HG03558 (cell line): ENCODE data around the gene PSMB11.

ENCODE experiments used
- ATAC-seq: cut with Tn5 transposase; IDR thresholded peaks from one replicate; pipeline ENCODE4 v1.9.1; 2021; ENCODE audit warnings: moderate number of reproducible peaks; ENCODE audit not compliant: unreplicated experiment; ENCODE audit errors: extremely low read depth

The PSMB11 gene

DNA sequence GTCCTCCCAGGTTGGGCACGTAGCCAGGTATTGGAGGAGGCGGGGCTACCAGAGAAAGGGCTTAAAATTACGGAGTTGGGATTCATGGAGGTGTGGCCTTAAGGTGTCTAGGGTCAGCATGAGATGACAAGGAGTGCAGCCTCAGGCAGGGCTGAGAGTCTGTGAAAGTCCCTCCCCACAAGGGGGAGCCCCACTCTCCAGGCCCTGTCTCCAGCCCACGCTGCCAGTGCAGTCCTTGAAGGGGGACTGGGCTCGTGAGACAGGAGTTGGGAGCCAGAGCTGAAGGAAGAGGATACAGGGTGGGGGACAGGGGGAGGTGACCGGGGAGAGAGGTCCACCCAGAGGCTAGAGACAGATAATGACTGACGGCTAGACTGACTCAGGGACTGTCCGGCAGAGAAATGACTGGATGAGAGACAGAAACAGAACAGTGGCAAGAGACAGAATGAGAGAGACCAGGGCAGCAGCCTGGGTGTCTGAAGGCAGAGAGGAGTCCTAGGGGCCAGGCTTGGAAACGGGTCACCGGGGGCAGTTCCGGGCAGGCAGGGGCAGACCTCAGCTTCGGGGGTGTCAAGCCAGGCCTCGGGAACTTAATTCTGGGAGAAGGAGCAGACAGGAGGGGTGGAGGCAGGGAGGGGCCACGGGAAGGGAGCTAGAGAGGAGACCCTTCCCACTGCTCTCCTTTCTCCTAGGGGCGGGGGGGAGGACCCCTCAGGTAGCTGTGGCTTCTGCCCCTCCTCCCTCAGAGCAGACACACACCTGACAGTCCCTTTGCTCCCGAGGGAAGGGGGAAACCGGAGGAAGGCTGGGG, 14.3 kb downstream of the PSMB11 start:
- no peak for ATAC-seq

DNA sequence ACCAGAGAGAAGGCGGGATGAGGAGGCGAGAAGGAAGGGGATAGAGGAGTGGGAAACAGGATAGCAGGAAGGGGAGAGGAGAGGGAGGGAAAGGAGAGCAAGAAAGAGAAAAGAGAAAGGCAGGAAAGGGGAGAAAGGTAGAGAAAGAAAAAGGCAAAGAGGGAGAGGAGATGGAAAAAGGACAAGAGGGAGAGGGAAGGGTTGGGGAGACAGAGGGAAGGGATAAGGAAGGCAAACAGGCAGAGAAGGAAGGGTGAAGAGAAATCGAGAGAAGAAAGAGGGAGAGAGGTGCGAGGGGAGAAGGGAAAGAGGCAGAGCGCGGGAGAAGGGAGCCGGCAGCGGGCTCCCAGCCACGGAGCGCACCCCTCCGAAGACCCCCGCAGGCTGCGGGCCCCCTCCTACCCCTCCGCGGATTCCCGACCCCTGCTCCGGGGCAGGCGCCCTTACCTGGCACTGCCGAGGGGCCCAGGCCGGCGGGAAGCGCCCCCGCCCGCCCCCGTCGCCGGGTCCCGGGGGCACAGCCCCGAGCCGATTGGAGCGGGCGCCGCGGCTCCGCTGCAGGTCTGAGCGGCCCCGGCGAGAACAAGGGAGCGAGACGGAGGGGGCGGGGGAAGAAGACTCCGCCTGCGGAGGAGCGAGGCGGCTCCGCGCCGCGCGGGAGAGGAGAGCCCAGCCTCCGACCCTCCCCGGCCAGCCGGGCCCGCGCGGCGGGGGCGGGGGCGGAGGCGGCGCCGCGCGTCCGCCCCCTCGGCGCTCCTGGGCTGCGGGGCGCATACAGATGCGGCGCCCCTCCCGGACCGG, 15.1 kb downstream of the PSMB11 start, which contains the start of gene CDH24:
Gene CDH24, minus strand, starts transcription at position 565 of the 801 bp plus-strand sequence. CDS start 1,787 bp downstream, outside the sequence.
- no peak for ATAC-seq

DNA sequence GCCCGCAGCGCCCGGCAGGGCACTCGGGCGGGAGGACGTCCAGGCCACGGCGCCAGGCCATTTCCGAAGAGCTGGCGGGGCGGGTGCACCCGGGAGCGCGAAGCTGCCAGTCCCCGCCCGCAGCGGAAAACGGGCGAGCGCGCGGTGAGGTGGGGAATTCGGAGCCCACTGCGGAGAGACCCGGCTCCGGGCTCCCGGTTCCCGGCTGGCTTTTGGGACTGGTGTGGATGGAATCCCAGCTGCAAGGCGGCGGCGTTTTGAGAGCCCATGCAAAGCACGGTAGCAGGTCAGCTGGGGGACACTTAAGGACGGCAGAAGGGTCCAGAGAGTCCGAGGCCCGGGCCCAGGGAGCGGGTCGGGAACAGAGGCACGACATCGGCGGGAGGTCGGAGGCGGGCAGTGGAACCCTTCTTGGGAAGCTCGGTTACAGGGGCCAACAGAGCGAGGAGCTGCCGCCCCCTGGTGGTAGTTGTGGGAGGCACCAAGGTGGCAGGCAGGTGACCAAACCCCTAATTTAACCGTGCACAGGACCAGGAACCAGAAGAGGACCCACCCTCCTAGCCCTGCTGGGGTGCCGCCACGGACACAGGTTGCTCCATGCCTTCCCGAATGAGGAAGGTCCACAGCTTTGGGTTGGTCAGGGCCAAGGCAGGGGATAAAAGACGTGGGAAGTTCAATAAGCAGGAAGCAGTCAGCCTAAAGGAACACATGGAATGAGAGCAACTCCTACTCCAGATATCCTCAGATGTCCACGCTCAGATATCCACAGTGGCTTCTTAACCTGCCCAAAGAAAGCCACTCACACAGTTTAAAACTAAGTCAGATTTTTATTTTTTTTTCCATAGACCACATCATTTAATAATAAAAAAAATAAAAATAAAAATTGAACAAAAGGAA, 16.0 kb downstream of the PSMB11 start:
- no peak for ATAC-seq

DNA sequence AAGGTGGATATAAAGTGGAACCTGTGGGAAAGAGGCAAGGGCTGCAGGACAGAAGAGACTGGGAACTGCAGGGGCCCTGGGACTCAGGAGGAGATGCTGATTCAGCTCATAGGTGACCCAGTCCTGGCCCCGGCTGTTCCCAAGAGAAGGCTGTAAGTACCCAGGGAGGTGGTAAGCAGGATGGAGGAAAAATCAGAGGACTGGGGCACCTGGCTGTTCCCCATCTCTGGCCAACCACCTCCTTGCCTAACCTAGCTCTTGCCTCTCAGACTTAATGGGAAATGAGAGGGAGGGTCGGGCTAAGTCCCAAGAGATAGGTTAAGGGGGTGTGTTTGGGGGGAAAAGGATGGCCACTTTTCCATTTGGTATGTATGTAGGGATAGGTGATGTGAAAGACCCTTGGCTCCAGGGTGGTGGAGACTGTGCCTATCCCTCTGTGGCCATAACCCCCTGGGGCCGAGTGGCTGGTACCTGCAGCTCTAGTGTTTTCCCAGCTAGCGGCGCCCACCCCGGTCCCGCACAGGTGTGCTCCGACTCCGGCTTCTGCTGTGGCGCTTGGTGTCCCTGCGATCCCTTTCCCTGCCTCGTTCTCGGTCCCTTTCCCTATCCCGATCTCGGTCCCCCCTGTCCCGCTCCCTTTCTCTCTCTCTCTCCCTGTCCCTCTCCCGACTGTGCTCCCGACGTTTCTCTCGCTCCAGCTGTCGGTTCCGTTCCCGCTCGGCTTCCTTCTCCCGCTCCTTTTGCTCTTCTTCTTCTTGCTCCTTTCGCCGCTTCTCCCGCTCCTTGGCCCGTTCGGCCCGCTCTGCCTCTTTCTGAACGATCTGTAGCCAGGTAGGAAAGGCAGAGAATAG, 16.9 kb downstream of the PSMB11 start:
- ATAC-seq, result no peak

DNA sequence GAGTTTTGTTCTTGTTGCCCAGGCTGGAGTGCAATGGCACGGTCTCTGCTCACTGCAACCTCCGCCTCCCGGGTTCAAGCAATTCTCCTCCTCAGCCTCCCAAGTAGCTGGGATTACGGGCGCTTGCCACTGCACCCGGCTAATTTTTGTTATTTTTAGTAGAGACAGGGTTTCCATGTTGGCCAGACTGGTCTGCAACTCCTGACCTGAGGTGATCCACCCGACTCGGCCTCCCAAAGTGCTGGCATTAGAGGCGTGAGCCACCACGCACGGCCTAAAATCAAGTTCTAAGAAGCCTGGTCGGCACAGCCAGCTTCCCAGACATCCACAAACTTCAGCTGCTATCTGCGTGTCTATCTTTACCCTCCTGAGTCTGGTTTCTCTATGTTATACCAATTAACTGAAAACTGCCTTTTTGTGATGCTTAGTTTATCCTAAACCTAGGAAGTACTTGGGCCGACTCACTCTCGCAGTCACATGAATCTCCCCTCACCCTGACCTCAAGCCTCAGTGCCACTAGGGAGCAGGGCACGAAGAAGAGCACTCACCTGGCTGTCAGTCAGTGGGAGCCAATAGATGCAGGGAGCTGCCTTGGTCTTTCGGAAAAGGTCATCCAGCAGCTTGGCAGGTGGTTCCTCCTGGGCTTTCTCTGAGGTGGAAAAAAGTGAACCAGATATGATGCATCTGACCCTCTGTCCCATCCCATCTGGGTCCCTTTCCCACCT, 18.7 kb downstream of the PSMB11 start:
- no peak for ATAC-seq

DNA sequence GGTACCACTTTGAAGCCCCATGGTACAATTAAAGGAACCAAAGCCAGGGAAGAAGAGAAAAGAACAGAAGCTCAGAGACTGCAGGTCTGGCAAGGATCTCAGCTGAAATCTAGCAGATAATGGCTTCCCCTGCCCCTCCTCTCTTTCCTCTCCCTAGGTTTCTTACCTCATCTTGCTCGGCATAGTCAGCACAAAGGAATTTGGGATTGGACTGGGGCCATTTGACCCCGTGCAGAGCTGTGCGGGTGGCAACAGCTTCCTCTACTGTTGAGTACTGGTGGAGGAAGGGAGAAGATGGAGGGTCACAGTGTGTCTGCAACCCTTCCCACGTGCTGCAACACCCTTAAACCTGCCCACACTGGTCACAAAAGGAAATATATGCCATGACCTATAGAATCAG, 20.0 kb downstream of the PSMB11 start:
- ATAC-seq, result no peak

DNA sequence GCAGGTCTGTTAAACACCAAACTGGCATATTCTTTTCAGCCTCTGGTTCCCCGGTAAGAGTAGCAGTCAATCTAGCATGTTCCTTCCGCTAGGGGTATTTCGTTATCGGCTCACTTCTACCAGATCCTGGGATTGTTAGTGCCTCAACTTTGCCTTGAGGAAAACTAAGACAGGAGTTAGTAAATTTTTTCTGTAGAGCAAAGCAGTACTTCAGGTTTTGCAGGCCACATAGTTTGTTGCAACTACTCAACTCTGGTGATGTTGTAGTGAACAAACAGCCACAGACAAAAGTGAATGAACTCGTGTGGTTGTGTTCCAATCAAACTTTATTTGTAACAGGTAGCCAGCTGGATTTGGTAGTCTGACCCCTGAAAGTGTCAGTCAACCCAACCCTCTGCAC, 21.6 kb downstream of the PSMB11 start:
- ATAC-seq, result no peak

DNA sequence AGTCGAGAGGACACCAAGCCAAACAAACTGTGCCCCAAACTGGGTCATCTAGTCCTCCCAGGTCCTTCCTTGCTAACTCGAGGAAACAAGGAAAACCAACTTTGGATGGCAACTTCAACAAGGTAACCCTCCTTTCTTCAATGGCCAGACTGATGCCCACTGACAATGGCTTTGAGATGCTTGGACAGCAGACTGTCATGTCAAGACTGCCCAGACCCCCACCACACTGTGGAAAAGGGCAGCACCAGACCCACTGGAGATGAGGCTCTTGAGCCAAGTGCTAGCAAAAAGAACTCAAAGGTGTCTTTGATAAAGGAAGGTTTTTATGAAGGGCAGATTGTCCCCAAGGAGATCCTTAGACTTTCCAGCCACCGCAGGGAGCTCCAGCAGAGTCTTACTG, 24.4 kb downstream of the PSMB11 start:
- ATAC-seq, result no peak

DNA sequence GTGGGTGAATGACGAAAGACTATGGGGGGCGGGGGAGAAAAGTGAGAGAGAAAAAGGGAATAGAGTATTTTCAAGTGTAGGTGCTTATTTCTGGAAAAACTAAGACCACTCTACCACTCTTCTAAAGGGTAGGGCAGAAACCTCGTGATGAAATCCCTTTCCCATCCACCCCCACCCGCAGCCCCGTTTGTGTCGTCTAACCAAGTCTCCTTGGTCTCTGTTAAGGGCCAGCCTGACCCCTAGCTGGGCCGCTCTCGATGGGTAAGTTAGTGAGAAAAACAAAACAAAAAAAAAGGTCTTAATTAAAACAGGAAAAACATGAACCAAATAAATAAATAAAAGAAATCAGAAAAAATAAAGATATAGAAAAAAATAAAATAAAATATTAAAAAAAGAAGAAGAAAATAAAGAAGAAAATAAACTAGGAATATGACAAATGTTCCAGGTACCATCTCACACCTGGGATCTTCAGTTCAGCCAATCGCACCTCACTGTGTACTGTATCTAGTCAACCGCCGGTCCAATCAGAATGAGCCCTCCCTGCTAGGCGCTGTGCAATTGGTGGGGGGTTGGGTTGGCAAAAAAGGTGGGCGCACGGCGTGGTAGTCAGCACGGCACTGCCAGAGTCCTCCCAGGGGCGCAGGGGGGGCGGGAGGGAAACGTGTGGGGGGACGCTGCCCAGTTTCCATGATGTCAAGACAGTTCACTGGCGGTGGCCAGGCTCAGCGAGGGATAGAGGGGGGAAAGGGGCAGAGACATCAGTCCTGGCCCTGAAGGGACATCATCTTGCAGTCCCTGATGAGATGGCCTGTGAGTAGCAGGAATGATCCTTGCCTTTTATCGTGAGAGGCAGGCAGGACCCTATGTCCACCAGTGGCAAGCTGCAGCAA, 25.1 kb downstream of the PSMB11 start:
- no peak for ATAC-seq

DNA sequence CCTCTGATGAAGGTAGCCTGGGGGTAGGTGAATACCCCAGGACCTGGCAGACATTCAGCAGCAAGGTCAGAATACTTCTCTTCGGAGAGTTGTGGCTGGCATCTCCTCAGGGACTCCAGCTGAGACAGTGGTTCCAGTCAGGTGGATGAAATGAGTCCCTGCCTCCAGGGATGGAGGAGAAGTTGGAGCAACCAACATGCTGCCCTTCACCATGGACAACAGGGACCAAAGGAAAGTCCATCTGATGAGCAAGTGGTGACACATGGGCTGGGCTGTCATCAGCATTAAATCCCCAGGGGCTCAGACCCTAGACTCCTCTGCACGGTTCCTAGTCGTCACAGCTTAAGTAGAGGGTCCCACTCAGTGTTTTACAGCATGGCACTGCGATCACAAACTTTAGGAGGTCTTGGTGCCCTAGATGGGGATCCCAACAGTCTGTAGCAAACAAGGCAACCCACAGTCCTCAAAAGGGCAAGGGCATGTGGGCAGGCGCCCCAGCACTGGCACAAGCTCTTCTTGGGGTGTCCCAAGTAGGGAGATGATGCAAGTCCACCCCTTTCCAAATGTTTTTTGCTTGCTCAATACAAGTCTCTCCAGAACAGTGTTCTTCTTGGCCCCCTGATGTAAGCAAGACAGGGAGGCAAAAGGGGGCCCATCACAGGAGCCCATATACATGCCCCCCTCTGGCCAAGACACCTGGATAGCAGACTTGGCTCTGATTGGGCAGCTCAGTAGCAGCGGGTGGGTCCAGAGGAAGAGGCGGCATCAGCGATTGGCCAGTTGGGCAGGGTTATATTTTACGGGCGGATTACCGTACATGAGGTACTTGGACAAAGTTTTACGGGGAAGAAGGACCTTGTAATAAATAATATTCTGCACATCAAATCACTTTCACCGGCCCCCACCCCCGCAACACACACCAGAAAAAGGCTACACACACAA, 26.1 kb downstream of the PSMB11 start:
- ATAC-seq, result no peak

DNA sequence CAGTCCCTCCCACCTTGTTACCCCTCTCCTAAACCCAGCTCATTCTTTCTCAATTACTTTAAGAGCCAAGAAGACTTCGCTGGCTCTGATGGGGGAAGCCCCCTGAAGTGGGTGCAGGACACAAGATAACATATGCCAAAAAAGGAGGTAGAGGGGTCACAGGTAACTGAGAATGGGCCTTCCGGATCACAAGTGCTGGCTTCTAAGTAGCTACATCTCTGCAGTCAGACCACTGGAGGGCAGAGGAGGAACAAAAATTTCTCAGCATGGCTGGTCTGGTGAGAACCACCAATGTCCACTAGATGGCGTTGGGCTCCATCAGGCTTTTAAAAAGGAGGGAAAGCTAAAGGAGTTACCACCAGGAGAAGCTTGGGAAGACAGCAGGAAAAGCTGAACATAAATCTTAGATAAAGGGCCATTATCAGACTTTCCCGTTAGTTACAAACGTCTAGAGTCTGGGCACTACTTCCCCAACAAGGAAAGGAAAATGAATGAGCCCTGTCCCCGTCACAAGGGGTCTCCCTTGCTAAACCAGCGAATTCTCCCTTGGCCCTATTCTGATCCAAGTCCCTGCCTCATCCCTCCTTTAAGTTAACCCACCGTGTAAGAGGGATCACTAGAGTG, 26.9 kb downstream of the PSMB11 start:
- ATAC-seq, result no peak

DNA sequence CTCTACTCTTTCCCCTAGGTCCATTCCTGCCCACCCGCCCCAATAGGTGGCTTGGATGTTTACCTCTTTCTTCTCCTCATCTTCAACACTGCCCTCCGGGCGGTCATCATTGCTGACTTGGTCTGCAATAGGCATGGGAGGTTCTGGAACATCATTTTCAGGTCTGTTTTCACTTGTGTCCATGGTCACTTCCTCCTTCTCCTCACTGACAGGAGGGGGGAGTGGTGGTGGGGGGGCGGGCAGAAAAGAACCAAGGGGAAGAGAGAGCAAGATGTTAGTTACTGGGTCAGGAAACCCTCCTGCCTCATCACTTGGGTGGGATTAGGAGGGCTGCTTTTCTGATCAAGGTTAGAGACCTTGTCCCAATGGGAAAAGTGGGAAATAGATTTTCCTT, 27.4 kb downstream of the PSMB11 start:
- ATAC-seq, result no peak

DNA sequence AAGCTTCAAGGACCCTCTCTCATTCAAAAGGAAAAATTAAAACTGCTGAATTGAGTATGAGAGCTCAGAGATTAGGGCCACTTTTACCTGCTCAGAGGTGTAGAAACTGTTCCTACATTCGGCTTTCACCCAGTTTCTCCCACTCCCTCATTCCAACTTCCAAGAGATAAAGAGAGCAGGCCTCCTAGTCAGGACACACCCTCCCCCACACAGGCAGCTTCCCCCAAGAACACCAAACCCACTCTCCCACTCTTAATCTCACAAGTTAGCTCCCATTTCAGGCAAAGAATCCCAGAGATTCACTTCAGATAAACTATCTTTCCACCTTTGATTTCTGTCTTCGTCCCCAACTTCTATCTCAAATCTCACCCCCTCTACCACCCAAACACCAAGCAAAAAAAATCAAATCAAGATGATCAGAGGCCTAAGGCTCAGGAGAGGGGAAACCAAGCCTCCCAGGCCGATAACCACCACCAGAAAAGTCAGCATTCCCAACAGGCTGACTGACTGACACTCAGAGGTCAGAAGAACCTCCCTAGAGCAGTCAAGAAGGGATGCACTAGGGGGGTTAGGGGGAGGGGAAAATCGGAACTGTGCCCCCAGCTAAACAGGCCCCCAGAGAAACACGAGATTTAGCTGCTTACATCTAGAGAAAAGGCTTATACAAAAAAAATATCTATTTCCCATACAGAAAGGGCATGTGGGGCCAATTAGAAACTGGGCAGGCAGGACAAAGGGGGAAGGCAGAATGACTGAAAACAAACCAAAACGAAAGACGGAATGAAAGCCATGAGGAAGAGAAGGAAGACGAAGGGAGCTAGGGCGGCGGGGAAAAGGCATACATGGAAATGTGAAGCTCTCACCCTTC, 28.5 kb downstream of the PSMB11 start:
- ATAC-seq, result no peak

DNA sequence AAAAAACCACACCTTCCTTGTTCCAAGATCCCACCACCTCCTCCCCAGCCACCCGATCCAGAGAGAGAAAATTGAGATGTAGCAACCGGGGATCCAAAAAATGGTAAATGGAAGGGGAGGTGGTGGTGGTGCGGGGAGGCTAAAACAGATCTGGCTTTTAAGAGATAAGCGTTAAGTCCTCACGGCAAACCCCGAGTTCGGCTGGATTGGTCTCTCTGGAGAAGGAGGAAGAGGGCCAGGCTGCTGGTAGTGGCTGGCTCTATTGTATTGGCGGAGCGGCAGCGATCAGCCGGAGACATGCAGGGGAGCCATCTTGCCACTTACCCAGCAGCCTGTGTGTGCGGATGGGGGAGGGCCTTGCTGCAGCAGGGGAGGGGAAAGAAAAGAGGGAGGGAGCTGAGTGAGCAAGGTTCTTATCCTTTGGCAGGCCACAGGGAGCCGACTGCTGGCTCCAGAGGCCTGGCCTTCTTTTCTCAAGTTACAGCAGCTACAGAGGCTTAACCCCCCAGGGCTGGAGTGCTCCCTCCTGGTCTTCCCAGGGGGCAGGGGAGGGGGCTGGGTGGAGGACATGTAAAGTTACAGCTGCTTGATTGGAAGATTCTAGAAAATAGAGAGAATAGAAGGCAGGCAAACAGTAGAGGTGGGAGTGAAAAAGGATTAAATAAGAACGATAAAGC, 29.4 kb downstream of the PSMB11 start:
- ATAC-seq, result peak; percentile 69

DNA sequence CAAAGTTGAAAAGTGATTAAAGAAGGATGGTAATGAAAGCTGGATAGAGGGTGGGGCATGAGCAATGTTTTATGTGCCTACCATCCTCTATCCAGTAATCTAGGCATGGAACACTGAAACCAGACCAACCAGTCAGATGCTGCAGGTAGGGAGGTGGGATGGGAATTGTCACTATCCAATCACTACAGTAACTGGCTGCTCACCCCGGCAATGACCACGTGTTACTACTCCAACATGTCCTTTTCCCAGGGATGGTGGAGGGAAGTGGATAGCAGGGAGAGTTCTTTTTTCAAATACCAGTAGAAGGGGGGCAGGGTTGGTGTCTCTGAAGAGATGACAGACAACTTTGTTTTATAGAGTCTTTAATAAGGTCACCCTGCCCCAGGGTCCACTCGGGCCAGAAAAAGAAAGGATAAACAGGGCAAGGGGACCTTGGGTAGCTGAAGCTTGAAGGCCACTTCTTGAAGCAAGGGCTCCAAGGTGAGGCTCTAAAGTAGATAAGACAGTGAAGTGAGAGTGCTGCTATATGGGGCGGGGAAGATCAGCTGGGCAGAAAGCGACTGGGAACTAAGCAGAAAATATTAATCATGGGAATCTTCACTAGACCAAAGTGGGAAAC, 30.0 kb downstream of the PSMB11 start:
- no peak for ATAC-seq
